IgD-negative memory B cell (primary cell): ENCODE results near the gene EXOC4. TPM values are rescaled to one million over a fixed set of nuclear protein-coding genes. Genes with fewer than 3 reads are reported as not detected.

Experiments used
- H3K27ac Mint-ChIP-seq, 3 donors: one replicate each; pipeline ENCODE4 v1.8.0; 2020 to 2022; ENCODE audit warnings: mild to moderate bottlenecking in 3 of 3, mixed read lengths in 3 of 3, moderate library complexity in 1 of 3
- H3K27me3 Mint-ChIP-seq: one replicate; pipeline ENCODE4 v1.8.0; 2021; ENCODE audit warnings: mixed read lengths
- H3K36me3 Mint-ChIP-seq: one replicate; pipeline ENCODE4 v1.8.0; 2020; ENCODE audit warnings: mild to moderate bottlenecking, mixed read lengths
- H3K4me1 Mint-ChIP-seq, 3 donors: one replicate each; pipeline ENCODE4 v1.8.0; 2020 to 2022; ENCODE audit warnings: mixed read lengths in 3 of 3, mild to moderate bottlenecking in 1 of 3
- H3K4me3 Mint-ChIP-seq, 4 donors: one replicate each; pipeline ENCODE4 v1.8.0; 2020 to 2022; ENCODE audit warnings: mild to moderate bottlenecking in 4 of 4, mixed read lengths in 4 of 4, moderate library complexity in 3 of 4
- H3K9me3 Mint-ChIP-seq, 3 donors: one replicate each; pipeline ENCODE4 v1.8.0; 2020 to 2021; ENCODE audit warnings: mixed read lengths in 3 of 3, mild to moderate bottlenecking in 1 of 3
- polyA plus RNA-seq: library from polyadenylated mRNA; unstranded; fragments of 300-500 nt; fragmentation: Illumina TruSeq; gene quantifications from one replicate; pipeline ENCODE4 v1.2.3, GENCODE V29; 2021

EXOC4 gene
- polyA plus RNA-seq, 1 donor from 2014 or later: 34.5 TPM

GRCh38 chr7:133354546-133355324 lies 101.9 kb downstream of the EXOC4 start:
- H3K27ac Mint-ChIP-seq: no peak overlapping the region
- H3K9me3 Mint-ChIP-seq: peaks cover 5 to 33% (median 10%) of the 10 kb centered on the region in 3 donors
- no peaks in the 10 kb centered on the region for H3K27me3 Mint-ChIP-seq
- peaks cover 11% of the 10 kb centered on the region for H3K36me3 Mint-ChIP-seq
- H3K4me1 Mint-ChIP-seq: no peaks in the 10 kb centered on the region
- H3K4me3 Mint-ChIP-seq: no peak overlapping the region

DNA sequence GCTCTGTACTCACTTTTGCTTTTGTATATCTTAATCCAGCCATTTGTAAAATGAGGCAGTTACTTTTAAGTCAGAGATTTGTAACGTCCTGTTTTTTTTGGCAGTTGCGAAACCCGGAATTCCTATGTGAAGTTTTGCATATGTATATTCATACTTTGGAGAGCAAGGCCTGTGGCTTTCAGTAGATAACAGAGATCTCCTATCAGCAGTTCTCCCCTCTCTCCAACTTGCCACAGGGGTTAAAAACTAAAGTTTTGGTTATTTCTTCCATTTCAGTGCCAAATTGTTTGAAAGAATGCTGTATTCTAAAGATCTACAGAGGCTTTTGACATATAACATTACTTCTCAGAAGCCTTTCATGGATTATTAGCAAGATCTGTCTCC lies 102.4 kb downstream of the EXOC4 start:
- Mint-ChIP-seq H3K9me3 (peaks cover 6 to 28% (median 10%) of the 10 kb centered on the region in 3 donors), H3K27ac (no peak overlapping the region), H3K4me3 (no peak overlapping the region), H3K36me3 (peaks cover 13% of the 10 kb centered on the region), H3K4me1 (no peaks in the 10 kb centered on the region), H3K27me3 (no peaks in the 10 kb centered on the region)

DNA sequence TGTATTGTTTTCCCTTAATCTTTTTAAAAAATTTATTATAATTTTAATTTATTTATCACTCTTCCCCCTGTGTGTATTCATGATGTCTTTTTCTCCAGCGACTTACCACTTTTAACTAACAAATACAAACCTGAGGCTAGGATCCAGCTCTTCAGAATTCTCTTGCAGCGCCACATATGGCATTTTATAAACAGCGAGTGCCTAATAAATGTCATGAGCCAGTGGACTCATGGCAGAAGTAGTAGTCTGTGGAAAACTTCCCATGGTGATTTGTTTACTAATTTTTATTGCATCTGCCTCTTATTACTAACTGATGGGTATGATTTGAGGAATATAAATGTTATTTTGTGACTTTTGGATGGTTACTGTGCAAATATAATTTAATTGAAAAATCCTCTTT lies 102.9 kb downstream of the EXOC4 start:
- no peaks in the 10 kb centered on the region for H3K4me1 Mint-ChIP-seq
- no peak overlapping the region for H3K4me3 Mint-ChIP-seq
- peaks cover 6 to 25% (median 10%) of the 10 kb centered on the region in 3 donors for H3K9me3 Mint-ChIP-seq
- H3K27ac Mint-ChIP-seq: no peak overlapping the region
- H3K27me3 Mint-ChIP-seq: no peaks in the 10 kb centered on the region
- H3K36me3 Mint-ChIP-seq: peaks cover 16% of the 10 kb centered on the region

DNA sequence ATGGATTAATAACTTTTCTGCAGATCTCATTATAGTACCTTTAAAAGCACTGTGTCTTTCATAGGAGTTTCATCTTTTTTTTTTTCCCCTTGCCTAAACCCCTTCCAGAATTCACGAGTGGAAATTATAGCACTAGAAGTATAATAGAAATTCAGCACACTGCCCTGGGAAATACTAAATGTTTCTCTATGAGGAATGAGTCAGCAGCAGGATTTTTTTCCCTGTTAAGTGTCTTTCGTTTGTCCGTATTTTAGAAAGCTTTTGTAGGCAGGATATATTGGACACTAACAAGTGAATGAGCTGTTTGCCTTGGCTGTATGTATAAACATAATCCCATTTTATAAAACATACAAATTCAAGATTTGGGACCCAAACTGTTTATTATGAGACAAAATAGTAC lies 105.8 kb downstream of the EXOC4 start:
- Mint-ChIP-seq H3K27ac (no peak overlapping the region), H3K4me3 (no peak overlapping the region), H3K4me1 (no peaks in the 10 kb centered on the region), H3K36me3 (peaks cover 29% of the 10 kb centered on the region), H3K27me3 (no peaks in the 10 kb centered on the region), H3K9me3 (peaks cover 3 to 7% (median 5%) of the 10 kb centered on the region in 3 donors)

DNA sequence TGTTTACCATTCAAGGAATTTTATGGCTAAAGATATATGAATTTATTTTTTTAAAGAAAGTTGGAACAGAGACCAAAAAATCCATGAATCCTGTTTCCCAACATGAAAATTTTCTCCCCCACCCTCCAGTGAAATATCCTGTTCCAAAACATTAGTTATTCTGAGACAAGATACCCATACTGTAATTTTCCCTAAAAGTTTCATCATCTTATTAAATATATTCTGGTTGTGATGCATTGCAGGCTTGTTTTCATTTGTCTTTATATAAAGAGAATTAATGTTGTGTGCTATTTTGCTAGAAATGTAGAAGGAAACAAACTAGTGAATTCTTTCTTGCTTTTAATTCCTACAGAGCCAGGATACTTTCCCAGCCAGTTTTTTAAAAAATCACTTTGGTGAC lies 106.6 kb downstream of the EXOC4 start:
- Mint-ChIP-seq H3K9me3 (peaks cover 0 to 6% (median 5%) of the 10 kb centered on the region in 3 donors), H3K36me3 (peaks cover 29% of the 10 kb centered on the region), H3K4me3 (no peak overlapping the region), H3K27ac (no peak overlapping the region), H3K4me1 (no peaks in the 10 kb centered on the region), H3K27me3 (no peaks in the 10 kb centered on the region)

DNA sequence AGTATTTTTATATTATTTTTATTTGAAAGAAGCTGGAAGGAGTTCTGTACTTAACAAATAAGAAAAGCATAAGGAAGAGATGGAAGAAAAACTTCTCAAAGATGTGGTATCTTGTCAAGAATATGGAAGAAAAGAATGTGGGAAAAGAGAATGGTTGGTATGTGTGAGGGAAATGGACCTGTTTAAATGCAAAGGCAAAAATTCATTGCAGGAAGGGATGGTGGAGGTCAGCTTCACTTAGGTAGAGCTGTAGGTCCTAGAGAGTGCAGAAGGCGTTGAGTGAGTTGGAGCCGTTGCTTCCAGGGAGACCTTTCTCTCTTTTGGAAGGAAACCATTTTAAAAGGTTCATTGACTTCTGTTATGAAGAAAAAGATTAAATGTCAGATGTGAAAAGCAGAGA lies 107.3 kb downstream of the EXOC4 start:
- Mint-ChIP-seq H3K4me3 (no peak overlapping the region), H3K9me3 (peaks cover 0 to 6% (median 5%) of the 10 kb centered on the region in 3 donors), H3K36me3 (peaks cover 29% of the 10 kb centered on the region), H3K4me1 (peaks cover 2 to 5% (median 4%) of the 10 kb centered on the region in 3 donors), H3K27me3 (no peaks in the 10 kb centered on the region), H3K27ac (no peak overlapping the region)

- no peaks in the 10 kb centered on the region for H3K27me3 Mint-ChIP-seq
- peak overlapping the region in 1 of 3 donors; percentile 19 for H3K27ac Mint-ChIP-seq
Measured at GRCh38 chr7:133361806-133362205, 108.9 kb downstream of the EXOC4 start.

DNA sequence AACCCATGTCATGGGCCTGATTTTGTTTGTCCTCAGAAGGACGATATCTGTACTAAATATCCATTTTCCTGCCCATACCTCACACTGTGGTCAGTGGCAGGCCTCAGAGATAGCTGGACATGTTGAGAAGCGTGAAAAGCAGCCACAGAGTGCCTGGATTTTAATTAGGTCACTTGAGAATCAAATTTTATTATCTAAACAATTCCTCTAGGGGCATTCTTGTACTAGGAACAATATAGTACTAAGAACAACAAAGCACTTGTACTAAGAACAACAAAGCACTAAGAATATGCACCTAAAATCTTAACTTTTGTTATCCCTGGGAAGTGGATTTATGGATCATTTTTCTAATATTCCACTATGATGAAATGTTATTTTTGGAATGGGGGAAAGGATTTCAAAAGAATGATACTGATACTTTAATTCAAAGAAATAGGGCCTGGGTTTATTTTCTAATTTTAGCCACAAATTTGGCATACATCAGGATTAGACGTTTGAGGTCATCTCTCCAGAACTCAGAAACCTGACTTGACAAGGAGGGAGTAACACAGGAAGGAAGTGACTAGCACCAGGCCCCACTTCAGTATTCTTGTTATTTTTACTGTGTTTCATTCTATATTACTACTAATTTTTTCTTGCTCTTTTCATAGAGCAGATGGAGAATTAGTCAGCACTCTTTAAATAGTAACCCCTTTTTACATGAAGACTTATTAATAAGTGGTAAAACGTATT lies 112.2 kb downstream of the EXOC4 start:
- Mint-ChIP-seq H3K36me3 (peaks cover 22% of the 10 kb centered on the region), H3K9me3 (peaks cover 0 to 6% (median 5%) of the 10 kb centered on the region in 3 donors), H3K4me3 (no peak overlapping the region), H3K4me1 (peaks cover 6% of the 10 kb centered on the region in 3 donors), H3K27ac (peak overlapping the region in 1 of 3 donors; percentile 41), H3K27me3 (no peaks in the 10 kb centered on the region)

More at GRCh38 chr7:133361806-133362205, 108.9 kb downstream of the EXOC4 start:
- H3K4me3 Mint-ChIP-seq: no peak overlapping the region
- H3K4me1 Mint-ChIP-seq: peaks cover 3 to 6% (median 6%) of the 10 kb centered on the region in 3 donors
- peaks cover 0 to 6% (median 5%) of the 10 kb centered on the region in 3 donors for H3K9me3 Mint-ChIP-seq
- H3K36me3 Mint-ChIP-seq: peaks cover 21% of the 10 kb centered on the region

GRCh38 chr7:133365917-133366316 lies 113.0 kb downstream of the EXOC4 start:
- no peak overlapping the region for H3K27ac Mint-ChIP-seq
- H3K27me3 Mint-ChIP-seq: no peaks in the 10 kb centered on the region
- H3K4me1 Mint-ChIP-seq: peaks cover 6% of the 10 kb centered on the region in 3 donors
- H3K9me3 Mint-ChIP-seq: peaks cover 0 to 6% (median 4%) of the 10 kb centered on the region in 3 donors
- no peak overlapping the region for H3K4me3 Mint-ChIP-seq
- H3K36me3 Mint-ChIP-seq: peaks cover 16% of the 10 kb centered on the region

DNA sequence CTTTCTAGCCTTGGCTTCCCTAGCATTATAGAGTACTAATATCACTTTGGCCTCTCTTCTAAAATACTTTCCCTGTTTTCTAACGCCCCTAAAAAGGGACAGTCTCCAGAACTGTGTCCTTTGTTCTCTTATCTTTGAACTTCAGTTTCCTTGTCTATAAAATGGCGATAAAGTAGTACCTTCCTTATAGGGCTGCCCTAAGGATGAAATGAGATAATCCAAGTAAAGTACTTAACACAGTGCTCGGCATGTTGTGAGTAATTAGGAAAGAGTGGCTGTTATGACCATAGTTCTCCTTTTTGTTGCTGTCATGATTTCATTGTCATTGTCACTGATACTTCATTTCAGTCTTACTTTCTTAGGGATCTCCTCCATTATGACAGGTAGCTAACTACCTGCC lies 114.7 kb downstream of the EXOC4 start:
- Mint-ChIP-seq H3K4me3 (no peak overlapping the region), H3K27ac (no peak overlapping the region), H3K9me3 (no peaks in the 10 kb centered on the region), H3K4me1 (peaks cover 6% of the 10 kb centered on the region in 3 donors), H3K36me3 (peaks cover 5% of the 10 kb centered on the region), H3K27me3 (no peaks in the 10 kb centered on the region)

DNA sequence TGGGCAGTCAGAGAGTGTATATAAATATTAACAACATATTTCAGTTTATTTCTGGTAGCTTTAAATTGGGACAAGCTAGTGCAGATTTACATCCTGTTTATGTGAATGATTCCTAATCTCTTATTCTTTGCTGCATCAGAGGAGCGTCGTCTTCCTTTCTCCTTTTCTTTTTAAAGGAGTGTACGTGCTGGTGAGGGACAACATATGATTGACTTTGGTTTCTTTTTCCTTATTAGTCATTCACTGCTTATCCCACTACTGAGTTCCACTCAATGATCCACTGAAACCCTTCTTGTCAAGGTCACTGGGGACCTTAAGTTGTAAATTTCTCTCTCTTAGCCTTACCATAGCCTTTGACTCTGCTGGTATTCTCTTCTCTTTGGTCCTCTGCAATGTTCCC lies 116.3 kb downstream of the EXOC4 start:
- peaks cover 2% of the 10 kb centered on the region for H3K36me3 Mint-ChIP-seq
- H3K27me3 Mint-ChIP-seq: no peaks in the 10 kb centered on the region
- H3K4me1 Mint-ChIP-seq: peaks cover 6% of the 10 kb centered on the region in 3 donors
- H3K9me3 Mint-ChIP-seq: no peaks in the 10 kb centered on the region
- H3K27ac Mint-ChIP-seq: no peak overlapping the region
- H3K4me3 Mint-ChIP-seq: no peak overlapping the region

- Mint-ChIP-seq H3K27ac (peak overlapping the region in 1 of 3 donors; percentile 45), H3K4me1 (peaks cover 0 to 3% (median 0%) of the 10 kb centered on the region in 3 donors), H3K27me3 (no peaks in the 10 kb centered on the region), H3K36me3 (peaks cover 10% of the 10 kb centered on the region), H3K4me3 (no peak overlapping the region), H3K9me3 (no peaks in the 10 kb centered on the region)
Measured at GRCh38 chr7:133371616-133372015, 118.7 kb downstream of the EXOC4 start.

- Mint-ChIP-seq H3K4me3 (no peak overlapping the region), H3K27ac (no peak overlapping the region), H3K27me3 (no peaks in the 10 kb centered on the region), H3K4me1 (peaks cover 0 to 3% (median 1%) of the 10 kb centered on the region in 3 donors), H3K9me3 (peaks cover 0 to 1% (median 0%) of the 10 kb centered on the region in 3 donors), H3K36me3 (peaks cover 10% of the 10 kb centered on the region)
Measured at GRCh38 chr7:133372337-133372736, 119.5 kb downstream of the EXOC4 start.

GRCh38 chr7:133376514-133376913 lies 123.6 kb downstream of the EXOC4 start:
- Mint-ChIP-seq H3K4me3 (no peak overlapping the region), H3K36me3 (peaks cover 24% of the 10 kb centered on the region), H3K9me3 (peaks cover 3 to 5% (median 4%) of the 10 kb centered on the region in 3 donors), H3K4me1 (peaks cover 0 to 4% (median 2%) of the 10 kb centered on the region in 3 donors), H3K27ac (no peak overlapping the region), H3K27me3 (no peaks in the 10 kb centered on the region)

- Mint-ChIP-seq H3K36me3 (peaks cover 15% of the 10 kb centered on the region), H3K4me3 (no peak overlapping the region), H3K9me3 (peaks cover 3 to 5% (median 4%) of the 10 kb centered on the region in 3 donors), H3K27ac (no peak overlapping the region), H3K27me3 (no peaks in the 10 kb centered on the region), H3K4me1 (peaks cover 0 to 5% (median 2%) of the 10 kb centered on the region in 3 donors)
Measured at GRCh38 chr7:133381965-133382364, 129.1 kb downstream of the EXOC4 start.
